WTC11 (cell line): ENCODE data around the gene RREB1.

Source experiments
- NFE2L1 ChIP-seq: sonication (generic); formaldehyde crosslinking; IDR thresholded peaks from 2 replicates; pipeline ENCODE4 v1.8.1; 2023; ENCODE audit warnings: missing genetic modification reagents
- ZNF425 ChIP-seq: fragments of 250-450 bp; sonication (Bioruptor Pico); conservative IDR thresholded peaks from 2 replicates; pipeline ENCODE4 v1.9.0; 2021; ENCODE audit warnings: mild to moderate bottlenecking

- TF ChIP-seq NFE2L1: no peak
- TF ChIP-seq ZNF425: no peak
These were observed 185.0 kb downstream of the RREB1 start for GRCh38 chr6:7292596-7293255.
